ENCODE results near the gene KRTAP10-12.
"Not testable (repeated sequence)": the region's sequence is repeated elsewhere in the genome, so short reads cannot be mapped to it uniquely, and the experiment has no call there.

The KRTAP10-12 gene, protein sequence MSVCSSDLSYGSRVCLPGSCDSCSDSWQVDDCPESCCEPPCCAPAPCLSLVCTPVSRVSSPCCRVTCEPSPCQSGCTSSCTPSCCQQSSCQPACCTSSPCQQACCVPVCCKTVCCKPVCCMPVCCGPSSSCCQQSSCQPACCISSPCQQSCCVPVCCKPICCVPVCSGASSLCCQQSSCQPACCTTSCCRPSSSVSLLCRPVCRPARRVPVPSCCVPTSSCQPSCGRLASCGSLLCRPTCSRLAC

DNA sequence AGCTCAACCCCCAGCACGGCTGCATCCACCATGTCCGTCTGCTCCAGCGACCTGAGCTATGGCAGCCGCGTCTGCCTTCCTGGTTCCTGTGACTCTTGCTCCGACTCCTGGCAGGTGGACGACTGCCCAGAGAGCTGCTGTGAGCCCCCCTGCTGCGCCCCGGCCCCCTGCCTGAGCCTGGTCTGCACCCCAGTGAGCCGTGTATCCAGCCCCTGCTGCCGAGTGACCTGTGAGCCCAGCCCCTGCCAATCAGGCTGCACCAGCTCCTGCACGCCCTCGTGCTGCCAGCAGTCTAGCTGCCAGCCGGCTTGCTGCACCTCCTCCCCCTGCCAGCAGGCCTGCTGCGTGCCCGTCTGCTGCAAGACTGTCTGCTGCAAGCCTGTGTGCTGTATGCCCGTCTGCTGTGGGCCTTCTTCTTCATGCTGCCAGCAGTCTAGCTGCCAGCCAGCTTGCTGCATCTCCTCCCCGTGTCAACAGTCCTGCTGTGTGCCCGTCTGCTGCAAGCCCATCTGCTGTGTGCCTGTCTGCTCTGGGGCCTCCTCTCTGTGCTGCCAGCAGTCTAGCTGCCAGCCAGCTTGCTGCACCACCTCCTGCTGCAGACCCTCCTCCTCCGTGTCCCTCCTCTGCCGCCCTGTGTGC is at the start of gene KRTAP10-12:
Gene KRTAP10-12 (plus strand): TSS at position 1 of the 639 bp plus-strand sequence. CDS start 30 bp downstream, at position 31.
- H3K27me3 ChIP-seq (ENCODE audit: control insufficient read depth, insufficient read depth, low read length); H3K9ac ChIP-seq (ENCODE audit: low read length): not testable (repeated sequence)

DNA sequence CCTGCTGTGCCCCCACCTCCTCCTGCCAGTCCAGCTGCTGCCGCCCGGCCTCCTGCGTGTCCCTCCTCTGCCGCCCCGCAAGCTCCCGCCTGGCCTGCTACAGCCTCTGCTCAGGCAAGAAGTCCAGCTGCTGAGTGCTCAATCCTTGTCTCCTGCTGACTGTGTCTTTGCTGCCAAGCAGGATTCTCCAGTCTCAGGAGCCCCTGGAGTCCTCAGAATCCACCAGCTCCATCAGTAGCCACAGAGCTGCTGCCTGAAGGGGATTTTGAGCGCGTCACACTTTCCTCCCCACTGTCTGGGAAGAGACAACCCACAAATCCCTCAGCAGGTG is 49.8 kb upstream of the KRTAP10-12 start:
- H3K9me3 ChIP-seq (ENCODE audit: control insufficient read depth, low read depth, low read length), result peaks cover 10% of the 10 kb centered on the region
- H3K36me3 ChIP-seq (ENCODE audit: control insufficient read depth, low read depth, low read length), result no peaks in the 10 kb centered on the region
- H3K27ac ChIP-seq (ENCODE audit: low read length), result no peak overlapping the region
- H3K4me3 ChIP-seq (ENCODE audit: low read length), result no peak overlapping the region
- no peaks in the 10 kb centered on the region for H3K27me3 ChIP-seq (ENCODE audit: control insufficient read depth, insufficient read depth, low read length)
- peaks cover 4% of the 10 kb centered on the region for H3K4me1 ChIP-seq (ENCODE audit: control insufficient read depth, low read depth, low read length)
- no peak overlapping the region for H3K9ac ChIP-seq (ENCODE audit: low read length)

More for the DNA sequence above, at the start of gene KRTAP10-12:
- H3K27ac ChIP-seq (ENCODE audit: low read length); H3K36me3 ChIP-seq (ENCODE audit: control insufficient read depth, low read depth, low read length); H3K4me3 ChIP-seq (ENCODE audit: low read length): not testable (repeated sequence)
- peaks cover 23% of the 10 kb centered on the region for H3K4me1 ChIP-seq (ENCODE audit: control insufficient read depth, low read depth, low read length)
- peaks cover 12% of the 10 kb centered on the region for H3K9me3 ChIP-seq (ENCODE audit: control insufficient read depth, low read depth, low read length)

DNA sequence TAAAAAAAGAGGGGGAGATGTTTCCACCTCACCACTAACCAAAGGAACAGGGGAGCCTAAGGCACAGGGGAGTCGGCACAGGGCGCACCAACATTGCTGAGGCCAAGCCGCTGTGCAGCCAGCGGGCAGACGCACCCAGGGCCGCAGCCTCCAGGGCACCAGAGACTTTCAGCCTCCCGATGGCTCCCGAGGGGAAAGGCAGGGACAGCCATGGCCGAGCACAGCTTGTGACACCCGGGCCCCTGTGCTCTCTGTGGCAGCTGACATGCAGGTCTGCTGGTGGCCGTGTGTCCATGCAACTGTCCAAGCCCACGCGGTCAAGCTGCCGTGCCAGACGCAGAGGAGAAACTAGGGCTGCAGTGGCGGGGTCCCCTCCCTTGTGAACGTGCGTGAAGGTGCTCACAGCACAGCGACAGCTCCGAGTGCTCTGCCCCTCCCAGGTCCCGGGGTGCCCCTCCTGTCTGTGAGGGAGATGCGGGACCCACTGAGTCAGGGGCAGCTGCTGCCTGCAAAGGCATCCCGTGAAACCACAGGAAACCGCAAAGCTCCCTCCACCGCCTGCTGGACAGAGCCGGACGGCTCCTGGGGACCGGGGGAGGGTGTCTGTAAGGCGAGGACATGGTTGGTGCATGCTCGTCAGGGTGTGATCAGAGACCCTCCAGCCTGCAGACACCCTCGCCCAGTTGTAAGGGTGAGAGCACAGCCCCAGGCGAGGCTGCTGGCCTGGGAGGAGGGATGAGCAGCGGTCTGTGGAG is 48.2 kb upstream of the KRTAP10-12 start:
- Histone ChIP-seq H3K9me3 (ENCODE audit: control insufficient read depth, low read depth, low read length) (peaks cover 10% of the 10 kb centered on the region), H3K9ac (ENCODE audit: low read length) (no peak overlapping the region), H3K4me3 (ENCODE audit: low read length) (no peak overlapping the region), H3K27me3 (ENCODE audit: control insufficient read depth, insufficient read depth, low read length) (no peaks in the 10 kb centered on the region), H3K36me3 (ENCODE audit: control insufficient read depth, low read depth, low read length) (no peaks in the 10 kb centered on the region), H3K4me1 (ENCODE audit: control insufficient read depth, low read depth, low read length) (peaks cover 4% of the 10 kb centered on the region), H3K27ac (ENCODE audit: low read length) (no peak overlapping the region)

DNA sequence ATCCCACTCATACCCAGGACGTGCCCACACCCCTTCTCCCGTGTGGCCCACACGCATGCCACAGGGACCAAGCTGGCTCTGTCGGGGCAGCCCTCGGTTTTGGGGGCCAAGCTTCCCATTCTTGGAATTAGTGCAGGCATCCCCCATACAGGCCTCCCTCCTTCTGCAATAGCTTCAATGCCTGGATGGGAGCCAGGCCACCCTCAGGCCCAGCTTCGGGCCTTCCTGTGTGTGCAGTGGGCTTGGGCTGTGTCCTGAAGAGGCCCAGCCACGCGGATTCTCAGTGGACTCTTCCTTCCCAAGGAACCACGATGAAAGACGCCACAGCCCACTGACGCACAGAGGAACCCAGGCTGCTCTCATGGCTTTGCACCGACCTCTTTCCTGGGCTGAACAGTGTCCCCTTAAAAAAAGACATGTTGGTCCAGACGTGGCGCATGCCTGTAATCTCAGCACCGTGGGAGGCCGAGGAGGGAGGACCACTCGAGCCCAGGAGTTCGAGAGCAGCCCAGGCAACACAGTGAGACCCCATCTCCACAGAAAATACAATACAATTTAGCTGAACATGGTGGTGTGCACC is 47.4 kb upstream of the KRTAP10-12 start:
- no peak overlapping the region for H3K27ac ChIP-seq (ENCODE audit: low read length)

DNA sequence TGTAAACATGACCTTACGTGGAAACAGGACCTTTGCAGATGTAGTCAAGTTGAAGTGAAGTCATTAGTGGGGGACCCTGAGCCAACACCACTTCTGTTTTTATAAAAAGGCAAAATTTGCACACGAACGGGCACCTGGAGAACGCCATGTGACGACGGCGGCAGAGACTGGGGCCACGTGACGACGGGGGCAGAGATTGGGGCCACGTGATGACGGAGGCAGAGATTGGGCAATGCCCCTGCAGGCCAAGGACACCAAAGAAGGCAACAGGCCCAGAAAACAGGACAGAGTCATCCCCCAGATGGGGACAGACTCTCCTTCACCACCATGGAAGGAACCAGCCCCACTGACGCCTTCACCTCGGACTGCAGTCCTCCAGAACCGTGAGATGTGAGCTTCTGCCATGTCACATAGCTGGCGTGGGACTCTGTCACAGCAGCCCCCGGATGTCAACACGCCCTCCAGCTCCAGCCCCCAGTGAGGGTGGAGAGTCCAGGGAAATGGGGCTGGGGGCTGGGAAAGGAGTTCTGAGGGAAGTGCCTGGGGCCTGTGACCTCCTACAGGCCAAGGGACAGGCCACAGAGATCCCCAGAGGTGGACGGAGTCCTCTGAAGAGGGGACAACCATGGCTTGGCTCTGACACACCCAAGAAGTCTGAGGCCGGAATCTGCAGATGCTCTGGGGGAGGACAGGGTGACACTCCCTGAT is 46.6 kb upstream of the KRTAP10-12 start:
- H3K36me3 ChIP-seq (ENCODE audit: control insufficient read depth, low read depth, low read length), result no peaks in the 10 kb centered on the region
- no peak overlapping the region for H3K4me3 ChIP-seq (ENCODE audit: low read length)
- no peaks in the 10 kb centered on the region for H3K27me3 ChIP-seq (ENCODE audit: control insufficient read depth, insufficient read depth, low read length)
- H3K9me3 ChIP-seq (ENCODE audit: control insufficient read depth, low read depth, low read length), result no peaks in the 10 kb centered on the region
- H3K27ac ChIP-seq (ENCODE audit: low read length), result no peak overlapping the region
- no peak overlapping the region for H3K9ac ChIP-seq (ENCODE audit: low read length)
- H3K4me1 ChIP-seq (ENCODE audit: control insufficient read depth, low read depth, low read length), result peaks cover 4% of the 10 kb centered on the region

More for the DNA sequence above, 47.4 kb upstream of the KRTAP10-12 start:
- Histone ChIP-seq H3K4me3 (ENCODE audit: low read length) (no peak overlapping the region), H3K9ac (ENCODE audit: low read length) (no peak overlapping the region), H3K27me3 (ENCODE audit: control insufficient read depth, insufficient read depth, low read length) (no peaks in the 10 kb centered on the region), H3K9me3 (ENCODE audit: control insufficient read depth, low read depth, low read length) (peaks cover 6% of the 10 kb centered on the region), H3K36me3 (ENCODE audit: control insufficient read depth, low read depth, low read length) (no peaks in the 10 kb centered on the region), H3K4me1 (ENCODE audit: control insufficient read depth, low read depth, low read length) (peaks cover 4% of the 10 kb centered on the region)

DNA sequence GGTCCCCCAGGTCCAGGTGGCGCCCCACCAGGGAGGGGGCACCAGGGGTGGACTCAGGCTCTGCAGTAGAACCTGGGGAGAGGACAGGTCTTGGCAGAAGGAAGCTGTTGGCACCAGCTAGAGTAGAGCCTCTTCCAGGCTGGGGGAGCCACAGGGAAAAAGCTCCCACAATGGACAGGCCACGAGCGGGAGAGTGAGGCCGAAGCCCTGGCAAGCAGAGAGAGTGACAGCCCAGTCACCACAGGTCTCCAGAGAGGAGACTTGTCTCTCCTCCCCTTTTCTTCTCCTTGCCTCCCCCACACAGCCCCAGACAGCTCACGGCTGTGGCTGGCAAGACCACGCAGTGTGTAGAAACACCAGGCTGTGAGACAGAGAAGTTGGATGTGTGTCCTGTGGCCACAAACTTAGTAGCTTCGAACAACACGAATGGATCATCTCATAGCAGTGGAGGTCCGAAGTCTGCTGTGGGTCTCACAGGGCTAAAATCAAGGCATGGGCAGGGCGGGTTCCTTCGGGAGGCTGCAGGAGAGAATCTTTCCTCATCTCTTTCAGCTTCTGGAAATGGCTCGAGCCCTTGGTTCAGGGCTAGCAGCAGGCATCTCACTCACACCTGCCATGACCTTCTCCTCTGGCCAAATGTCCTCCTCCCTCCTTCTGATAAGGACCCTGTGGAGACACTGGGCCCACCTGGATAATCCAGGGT is 45.8 kb upstream of the KRTAP10-12 start:
- no peak overlapping the region for H3K9ac ChIP-seq (ENCODE audit: low read length)
- H3K4me1 ChIP-seq (ENCODE audit: control insufficient read depth, low read depth, low read length), result peaks cover 4% of the 10 kb centered on the region
- H3K4me3 ChIP-seq (ENCODE audit: low read length), result no peak overlapping the region
- no peak overlapping the region for H3K27ac ChIP-seq (ENCODE audit: low read length)
- H3K36me3 ChIP-seq (ENCODE audit: control insufficient read depth, low read depth, low read length), result no peaks in the 10 kb centered on the region
- no peaks in the 10 kb centered on the region for H3K9me3 ChIP-seq (ENCODE audit: control insufficient read depth, low read depth, low read length)
- no peaks in the 10 kb centered on the region for H3K27me3 ChIP-seq (ENCODE audit: control insufficient read depth, insufficient read depth, low read length)

DNA sequence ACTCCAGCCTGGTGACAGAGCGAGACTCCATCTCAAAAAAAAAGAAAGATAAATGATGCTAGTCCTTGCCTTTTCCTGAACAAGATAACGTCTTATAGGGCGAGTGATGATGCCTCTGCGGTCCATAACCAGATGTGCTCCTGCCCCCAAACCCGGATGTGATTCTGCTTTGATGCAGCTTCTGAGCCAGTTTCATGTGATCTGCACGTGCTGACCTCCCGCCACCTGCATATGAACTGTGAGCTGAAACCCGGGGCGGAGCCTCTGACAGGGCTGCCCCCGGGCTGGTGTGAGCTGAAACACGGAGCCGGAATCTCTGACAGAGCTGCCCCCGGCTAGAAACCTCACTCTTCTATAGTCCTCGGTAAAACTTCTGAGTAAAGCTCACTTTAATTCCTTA is 43.8 kb upstream of the KRTAP10-12 start:
- Histone ChIP-seq H3K27me3 (ENCODE audit: control insufficient read depth, insufficient read depth, low read length) (no peaks in the 10 kb centered on the region), H3K27ac (ENCODE audit: low read length) (no peak overlapping the region), H3K9me3 (ENCODE audit: control insufficient read depth, low read depth, low read length) (no peaks in the 10 kb centered on the region), H3K4me3 (ENCODE audit: low read length) (no peak overlapping the region), H3K4me1 (ENCODE audit: control insufficient read depth, low read depth, low read length) (no peaks in the 10 kb centered on the region), H3K36me3 (ENCODE audit: control insufficient read depth, low read depth, low read length) (no peaks in the 10 kb centered on the region), H3K9ac (ENCODE audit: low read length) (no peak overlapping the region)

DNA sequence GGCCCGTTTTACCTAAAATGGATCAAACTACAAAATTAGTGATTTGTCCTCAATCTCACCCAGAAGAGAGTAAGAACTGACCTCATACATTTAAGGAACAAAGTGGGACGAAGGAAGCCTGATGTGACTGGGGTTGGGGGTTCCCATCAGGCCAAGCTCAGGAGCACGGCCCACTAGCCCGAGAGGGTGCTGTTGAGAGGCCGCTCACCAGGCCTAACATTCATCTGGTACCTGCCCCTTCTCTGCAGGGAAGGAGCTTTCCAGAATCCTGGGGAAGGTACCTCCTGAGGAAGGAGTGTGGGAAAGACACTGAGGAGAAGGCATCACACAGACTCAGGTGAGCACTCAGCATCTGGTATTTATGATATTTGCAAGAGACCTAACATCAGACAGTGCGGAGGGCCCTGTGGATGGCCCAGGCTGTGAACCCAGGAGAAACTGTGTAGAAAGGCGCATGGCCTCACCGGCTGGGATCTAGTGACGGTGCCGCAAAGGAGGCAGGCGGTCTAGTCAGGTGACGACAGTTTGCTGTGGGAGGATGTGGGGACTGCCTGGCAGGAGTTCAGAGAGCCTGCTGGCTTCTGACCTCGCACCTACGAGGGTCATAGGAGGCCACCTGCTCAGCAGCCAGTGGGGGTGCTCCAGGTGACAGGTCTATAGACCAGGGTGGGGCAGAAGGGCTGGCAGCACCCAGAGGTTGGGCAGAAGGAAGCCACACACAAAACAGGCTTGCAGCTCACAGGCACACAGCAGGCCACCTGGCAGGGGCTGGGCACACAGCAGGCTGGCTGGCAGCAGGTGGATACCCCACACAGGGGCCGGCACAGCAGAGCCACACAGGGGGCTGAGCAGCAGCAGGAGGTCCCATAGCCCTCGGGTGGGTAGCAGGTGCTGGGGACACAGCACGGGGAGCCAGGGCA is 43.1 kb upstream of the KRTAP10-12 start:
- H3K27me3 ChIP-seq (ENCODE audit: control insufficient read depth, insufficient read depth, low read length), result no peaks in the 10 kb centered on the region
- H3K9me3 ChIP-seq (ENCODE audit: control insufficient read depth, low read depth, low read length), result no peaks in the 10 kb centered on the region
- H3K4me1 ChIP-seq (ENCODE audit: control insufficient read depth, low read depth, low read length), result peaks cover 5% of the 10 kb centered on the region

DNA sequence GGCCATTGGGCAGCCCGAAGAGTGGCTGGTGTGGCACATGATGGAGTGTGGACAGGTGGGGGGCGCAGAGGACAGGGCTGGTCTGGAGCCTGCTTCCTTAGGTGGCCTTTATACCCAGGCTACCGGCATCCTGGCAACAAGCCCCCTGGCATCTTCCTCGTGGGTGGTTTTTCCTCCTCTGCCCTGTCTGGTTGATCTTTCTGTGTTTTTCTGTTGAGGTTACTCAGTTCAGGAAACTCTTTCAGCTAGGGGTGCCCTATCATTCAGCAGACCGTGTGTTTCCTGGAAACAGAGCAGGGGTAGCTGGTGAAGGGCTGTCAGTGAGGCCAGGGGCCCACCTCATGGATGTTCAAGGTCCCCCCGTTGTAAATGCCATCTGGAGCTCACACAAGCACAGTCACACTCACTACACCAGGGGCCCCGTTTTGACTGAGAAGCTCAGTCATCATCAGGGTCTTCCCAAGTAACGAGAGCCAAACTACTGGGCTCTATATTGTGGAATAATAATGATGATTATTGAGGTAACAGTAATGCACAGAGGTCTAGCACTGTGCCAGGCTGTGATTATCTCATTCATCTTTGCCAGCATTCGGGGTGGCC is 42.3 kb upstream of the KRTAP10-12 start, which contains the start of gene KRTAP12-4:
Gene KRTAP12-4 (minus strand): TSS at position 84 of the 600 bp plus-strand sequence. CDS start 45 bp downstream, at position 39.
- Histone ChIP-seq H3K4me1 (ENCODE audit: control insufficient read depth, low read depth, low read length) (peaks cover 13% of the 10 kb centered on the region), H3K9me3 (ENCODE audit: control insufficient read depth, low read depth, low read length) (no peaks in the 10 kb centered on the region), H3K27me3 (ENCODE audit: control insufficient read depth, insufficient read depth, low read length) (no peaks in the 10 kb centered on the region), H3K9ac (ENCODE audit: low read length) (no peak within 1 kb of the TSS), H3K27ac (ENCODE audit: low read length) (no peak within 1 kb of the TSS), H3K4me3 (ENCODE audit: low read length) (no peak within 1 kb of the TSS), H3K36me3 (ENCODE audit: control insufficient read depth, low read depth, low read length) (no peaks in the 10 kb centered on the region)

More for the DNA sequence above, 43.1 kb upstream of the KRTAP10-12 start:
- no peak overlapping the region for H3K4me3 ChIP-seq (ENCODE audit: low read length)
- H3K27ac ChIP-seq (ENCODE audit: low read length), result no peak overlapping the region
- H3K9ac ChIP-seq (ENCODE audit: low read length), result no peak overlapping the region
- no peaks in the 10 kb centered on the region for H3K36me3 ChIP-seq (ENCODE audit: control insufficient read depth, low read depth, low read length)

DNA sequence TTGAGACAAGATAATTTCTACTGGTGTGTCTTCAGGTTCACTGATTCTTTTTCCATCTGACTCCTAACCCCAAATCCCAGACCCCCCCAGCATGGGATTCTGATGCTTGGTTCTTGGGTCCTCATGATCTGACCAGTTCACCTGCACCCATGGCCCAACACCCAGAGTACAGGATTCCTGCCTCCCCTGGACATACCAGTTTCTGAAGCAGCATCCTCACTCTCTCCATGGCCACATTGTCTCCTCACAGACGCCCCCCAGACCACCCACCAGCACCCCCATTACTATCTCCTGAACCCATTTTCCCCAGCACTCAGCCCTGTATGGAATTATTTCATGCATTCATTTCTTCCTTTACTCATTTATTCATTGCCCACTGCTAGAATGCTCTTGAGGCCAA is 40.1 kb upstream of the KRTAP10-12 start:
- Histone ChIP-seq H3K27ac (ENCODE audit: low read length) (no peak overlapping the region), H3K9me3 (ENCODE audit: control insufficient read depth, low read depth, low read length) (no peaks in the 10 kb centered on the region), H3K36me3 (ENCODE audit: control insufficient read depth, low read depth, low read length) (no peaks in the 10 kb centered on the region), H3K4me3 (ENCODE audit: low read length) (no peak overlapping the region), H3K4me1 (ENCODE audit: control insufficient read depth, low read depth, low read length) (peaks cover 27% of the 10 kb centered on the region), H3K27me3 (ENCODE audit: control insufficient read depth, insufficient read depth, low read length) (no peaks in the 10 kb centered on the region), H3K9ac (ENCODE audit: low read length) (no peak overlapping the region)
